Lower leg skin (tissue), 4 donors: ENCODE data around the gene SCFD2. TPM values are rescaled to one million over a fixed set of nuclear protein-coding genes. Genes with fewer than 3 reads are reported as not detected.

Source experiments
- DNase-seq, 2 donors: peaks; one replicate each; pipeline ENCODE4 v3.0.0-alpha.2; 2019; ENCODE audit warnings: low spot score in 2 of 2
- H3K4me3 ChIP-seq: fragments of 200-600 bp; sonication (generic); 2 replicates; pipeline ENCODE4 v1.5.1; 2017; ENCODE audit warnings: mild to moderate bottlenecking, low read depth; ENCODE audit not compliant: poor library complexity, severe bottlenecking
- CTCF ChIP-seq, 3 donors: fragments of 450-650 bp; IDR thresholded peaks; one replicate each; pipeline ENCODE4 v1.5.1; 2016; ENCODE audit warnings: antibody characterized with exemption in 3 of 3, mild to moderate bottlenecking in 3 of 3, moderate library complexity in 2 of 3
- POLR2A ChIP-seq, 2 donors: fragments of 450-650 bp; IDR thresholded peaks; one replicate each; pipeline ENCODE4 v1.6.1; 2016 to 2017; ENCODE audit warnings: antibody characterized with exemption in 2 of 2, mild to moderate bottlenecking in 1 of 2, moderate library complexity in 1 of 2
- WGBS, 2 donors: methylation state at CpG; one replicate each; pipeline ENCODE4 v1.1.5; 2018; 5-methylcytosine and 5-hydroxymethylcytosine counted together
- intact Hi-C: fragments of 100-400 bp; cut with DNase I; formaldehyde crosslinking; loops from one replicate; pipeline ENCODE4 v1.15.0; 2023; ENCODE audit warnings: low total_unique reads
- total RNA-seq, 4 donors: library from RNA; depleted of rRNA; stranded (reverse); fragments of >200 nt; gene quantifications; one replicate each; pipeline ENCODE4 v1.1.0, GENCODE V29; 2016

SCFD2 gene
- total RNA-seq, 4 donors from 2014 or later = 13.6 to 23.3 (median 19.0) TPM

DNA sequence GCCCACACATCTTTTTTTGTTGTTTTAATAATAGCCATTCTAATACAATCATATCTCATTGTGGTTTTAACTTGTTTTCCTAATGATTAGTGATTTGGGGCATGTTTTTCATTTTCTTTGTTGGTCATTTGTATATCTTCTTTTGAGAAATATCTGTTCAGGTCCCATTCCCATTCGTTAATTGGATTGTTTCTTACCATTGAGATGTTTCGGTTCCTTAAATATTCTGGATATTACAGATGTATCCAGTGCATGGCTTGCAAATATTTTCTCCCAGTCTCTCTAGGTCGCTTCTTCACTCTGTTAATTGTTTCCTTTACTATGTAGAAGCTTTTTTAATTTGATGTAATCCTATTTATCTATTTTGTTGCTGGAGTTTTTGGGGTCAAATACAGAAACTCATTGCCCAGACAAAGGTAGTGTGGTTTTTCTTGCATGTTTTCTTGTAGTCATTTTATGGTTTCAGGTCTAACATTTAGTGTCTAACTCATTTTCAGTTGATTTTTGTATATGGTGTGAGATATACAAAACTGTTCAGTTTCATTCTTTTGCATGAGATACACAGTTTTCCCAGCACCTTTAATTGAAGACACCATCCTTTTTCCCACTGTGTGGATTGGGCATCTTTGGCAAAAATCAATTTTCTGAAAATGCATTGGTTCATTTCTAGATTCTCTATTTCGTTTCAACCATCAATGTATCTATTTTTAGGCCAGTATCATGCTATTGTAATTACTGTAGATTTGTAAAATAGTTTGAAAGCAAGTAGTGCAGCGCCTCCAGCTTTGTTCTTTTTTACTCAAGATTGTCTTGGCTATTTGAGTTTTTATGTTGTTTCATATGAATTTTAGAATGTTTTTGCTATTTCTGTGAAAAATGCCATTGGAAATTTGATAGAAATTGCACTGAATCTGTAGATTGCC lies 195.9 kb downstream of the SCFD2 start:
- intact Hi-C loops = no loop called here
- no peak overlapping the region for H3K4me3 ChIP-seq
- no peak for TF ChIP-seq POLR2A (IDR thresholded peaks at IDR 0.05)
- TF ChIP-seq CTCF (IDR thresholded peaks at IDR 0.05) = no peak
- DNase-seq = no peak
- 95 to 96% methylated on average over 5 of the region's 5 CpGs for WGBS, 2 donors

DNA sequence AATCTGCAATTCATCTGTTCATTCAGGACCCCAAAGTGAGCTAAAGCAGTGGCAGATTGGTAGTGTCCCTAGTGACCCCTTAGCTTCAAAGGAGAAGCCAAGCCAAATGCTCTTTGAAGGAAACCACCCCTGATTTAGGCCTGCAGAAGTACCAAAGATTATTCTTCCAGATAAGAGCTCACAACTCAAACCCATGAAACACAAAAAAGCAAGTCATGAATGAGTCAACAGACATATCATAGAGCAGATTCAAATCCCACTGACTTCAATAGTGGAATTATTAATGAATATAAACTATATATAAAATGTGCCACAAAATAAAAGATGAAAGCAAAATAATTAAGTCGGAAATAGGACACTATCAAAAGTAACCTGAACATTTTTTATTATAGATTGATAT lies 197.6 kb downstream of the SCFD2 start:
- intact Hi-C loops = no loop called here
- 85 to 100% methylated on average over 1 of the region's 1 CpG for WGBS, 2 donors
- DNase-seq = no peak
- no peak for TF ChIP-seq POLR2A (IDR thresholded peaks at IDR 0.05)
- no peak for TF ChIP-seq CTCF (IDR thresholded peaks at IDR 0.05)
- no peak overlapping the region for H3K4me3 ChIP-seq

- H3K4me3 ChIP-seq = no peak overlapping the region
- intact Hi-C loops = no loop called here
- no peak for TF ChIP-seq CTCF (IDR thresholded peaks at IDR 0.05)
- no peak for TF ChIP-seq POLR2A (IDR thresholded peaks at IDR 0.05)
- WGBS, 2 donors = 54 to 63% methylated on average over 2 of the region's 2 CpGs
- no peak for DNase-seq
Measured at GRCh38 chr4:53162969-53163368, 202.9 kb downstream of the SCFD2 start.

DNA sequence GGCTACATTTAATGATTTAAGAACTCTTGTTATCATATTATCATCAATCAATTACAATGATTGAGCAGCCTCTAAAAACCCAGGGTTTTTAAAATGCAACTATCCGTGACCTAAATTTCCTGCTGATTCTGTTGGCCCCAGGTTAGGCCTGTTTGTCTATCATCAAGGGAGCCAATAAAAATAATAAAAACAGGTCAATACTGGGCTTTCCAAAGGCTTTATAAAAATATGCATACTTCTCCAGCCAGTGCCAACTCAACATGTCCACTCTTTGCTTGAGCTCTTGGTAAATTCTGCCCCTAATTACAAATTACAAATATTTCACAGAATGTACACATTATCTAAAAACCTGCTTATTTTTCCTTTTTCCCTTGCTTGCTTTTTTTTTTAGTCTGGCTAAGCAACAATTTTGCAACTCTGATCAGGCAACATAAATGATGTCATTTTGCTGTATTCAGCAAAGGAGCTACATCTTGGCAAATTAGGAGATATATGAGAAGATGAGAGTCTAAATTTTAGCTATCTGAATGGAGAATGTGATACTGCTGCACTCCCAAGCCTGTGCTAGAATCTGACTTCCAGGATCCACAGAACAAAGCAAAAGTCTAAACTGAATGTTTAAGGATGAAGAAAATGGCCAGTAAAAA lies 204.0 kb downstream of the SCFD2 start:
- intact Hi-C loops = no loop called here
- no peak overlapping the region for H3K4me3 ChIP-seq
- no peak for DNase-seq
- WGBS, 2 donors = 51 to 72% methylated on average over 1 of the region's 1 CpG
- TF ChIP-seq POLR2A (IDR thresholded peaks at IDR 0.05) (no peak), CTCF (IDR thresholded peaks at IDR 0.05) (no peak)

DNA sequence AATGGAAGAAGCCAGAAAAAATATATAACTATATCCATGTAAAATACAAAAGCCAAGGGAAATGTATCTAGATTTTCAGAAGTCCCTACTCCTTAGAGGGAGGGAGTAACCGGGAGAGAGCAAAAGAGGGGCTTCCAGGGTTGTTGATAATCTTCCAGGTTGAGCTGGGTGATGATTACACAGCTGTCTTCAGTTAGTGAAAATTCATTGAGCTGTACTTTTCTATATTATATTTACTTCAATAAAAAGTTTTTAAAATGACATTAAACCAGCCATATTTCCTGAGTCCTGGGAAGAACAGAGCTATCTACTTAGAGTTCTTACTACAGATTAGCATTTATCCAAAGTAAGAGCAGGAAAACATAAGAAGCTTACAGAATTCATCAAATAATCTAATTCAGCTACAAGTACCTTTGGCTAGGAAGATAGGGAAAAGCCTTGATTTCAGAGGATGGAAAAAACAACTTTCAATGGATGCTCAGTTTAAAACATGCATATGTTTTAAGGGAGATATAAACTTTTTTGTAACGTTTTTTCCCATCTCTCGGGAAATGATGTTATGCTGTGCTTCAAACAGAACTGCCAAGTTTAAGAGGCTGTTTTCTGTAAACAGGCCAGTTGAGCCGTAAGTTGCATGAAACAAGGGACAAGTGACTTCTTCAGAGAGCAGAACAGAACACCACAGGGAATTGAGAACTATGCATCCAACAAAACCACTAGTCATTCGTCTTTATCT lies 204.6 kb downstream of the SCFD2 start:
- TF ChIP-seq CTCF (IDR thresholded peaks at IDR 0.05) (no peak), POLR2A (IDR thresholded peaks at IDR 0.05) (no peak)
- 53 to 54% methylated on average over 5 of the region's 5 CpGs for WGBS, 2 donors
- no peak for DNase-seq
- H3K4me3 ChIP-seq = no peak overlapping the region
- intact Hi-C loops = no loop called here
